GM12878 (cell line): Measurements from ENCODE around the gene ANKRD1. TPM values are rescaled to one million over a fixed set of nuclear protein-coding genes. Genes with fewer than 3 reads are reported as not detected.

Experiments used
- ATAC-seq: fragments of 200-7000 bp; cut with Tn5 transposase; 3 replicates; pipeline ENCODE4 v1.9.1; 2020; ENCODE audit warnings: mild to moderate bottlenecking, moderate library complexity
- BruUV-seq: library from RNA; stranded (reverse); fragments of 400-500 nt; replicated peaks from 2 replicates; lab custom pipeline; 2021; lab: Mats Ljungman, UMichigan
- CTCF ChIA-PET: fragments of 300-600 bp; sonication (Branson Sonifier 250); formaldehyde crosslinking; extraction: SDS; loops from one replicate; lab custom pipeline; 2021; ENCODE audit warnings: inconsistent platforms; lab: Yijun Ruan, JAX
- POLR2A ChIA-PET: fragments of 350-600 bp; formaldehyde crosslinking; extraction: SDS; loops from one replicate; lab custom pipeline; 2021; ENCODE audit warnings: inconsistent platforms; lab: Charles Lee
- RAD21 ChIA-PET: fragments of 300-600 bp; sonication (Branson Sonifier 250); formaldehyde crosslinking; loops from one replicate; lab custom pipeline; 2023; ENCODE audit warnings: antibody characterized with exemption; ENCODE audit not compliant: unreplicated experiment; lab: Charles Lee
- SMC1A ChIA-PET: fragments of 300-600 bp; sonication (Branson Sonifier 250); formaldehyde crosslinking; loops from one replicate; lab custom pipeline; 2023; ENCODE audit not compliant: unreplicated experiment, uncharacterized antibody; lab: Charles Lee
- DNase-seq: peaks from one replicate; pipeline ENCODE4 v3.0.0-alpha.2; 2011; ENCODE audit warnings: low read depth, low spot score
- FAIRE-seq: peaks from 3 replicates; lab custom pipeline; 2011; peaks lifted over from hg19 to GRCh38; lab: Jason Lieb, UNC
- H2AFZ ChIP-seq: 2 replicates; pipeline ENCODE4 v1.6.0; 2011; ENCODE audit warnings: low read depth, low read length, control low read depth; ENCODE audit not compliant: control insufficient read depth
- H3K27ac ChIP-seq: 2 replicates; pipeline ENCODE4 v1.5.1; 2011; ENCODE audit warnings: control low read depth; ENCODE audit not compliant: control insufficient read depth, insufficient read depth
- H3K27me3 ChIP-seq, 2 experiments: replicated peaks in 1 of 2; 2 replicates each; pipeline versions ENCODE4 v1.6.0 to v1.6.1; 2011; ENCODE audit warnings: low read length in 1 of 2; ENCODE audit not compliant: control insufficient read depth in 2 of 2, insufficient read depth in 2 of 2
- H3K36me3 ChIP-seq, 2 experiments: 2 replicates each; pipeline ENCODE4 v1.5.1; 2011; ENCODE audit warnings: low read length in 1 of 2; ENCODE audit not compliant: control insufficient read depth in 2 of 2, insufficient read depth in 2 of 2
- H3K4me1 ChIP-seq: 2 replicates; pipeline ENCODE4 v1.6.1; 2011; ENCODE audit warnings: mild to moderate bottlenecking, low read length, moderate library complexity, mixed read lengths; ENCODE audit not compliant: control insufficient read depth, insufficient read depth
- H3K4me2 ChIP-seq: 2 replicates; pipeline ENCODE4 v1.6.0; 2011; ENCODE audit warnings: control low read depth; ENCODE audit not compliant: control insufficient read depth, insufficient read depth
- H3K4me3 ChIP-seq: fragments of 200-600 bp; sonication (generic); 2 replicates; pipeline ENCODE4 v1.5.1; 2016
- H3K79me2 ChIP-seq: 2 replicates; pipeline ENCODE4 v1.6.0; 2011; ENCODE audit warnings: low read length; ENCODE audit not compliant: control insufficient read depth, insufficient read depth
- H3K9ac ChIP-seq: 2 replicates; pipeline ENCODE4 v1.8.0; 2011; ENCODE audit warnings: low read length, control low read depth, mixed read lengths; ENCODE audit not compliant: control insufficient read depth, insufficient read depth
- H3K9me3 ChIP-seq: replicated peaks from 3 replicates; pipeline ENCODE4 v1.5.1; 2011; ENCODE audit warnings: mild to moderate bottlenecking, low read length; ENCODE audit not compliant: control insufficient read depth, insufficient read depth
- H4K20me1 ChIP-seq: 2 replicates; pipeline ENCODE4 v1.6.0; 2011; ENCODE audit not compliant: control insufficient read depth, insufficient read depth
- NFYB ChIP-seq: IDR thresholded peaks from 2 replicates; pipeline ENCODE4 v1.6.1; 2011; ENCODE audit warnings: low read depth, mild to moderate bottlenecking, low read length, improper control_type of control experiment, moderate library complexity; ENCODE audit not compliant: insufficient read depth
- NR2C2 ChIP-seq: IDR thresholded peaks from 2 replicates; pipeline ENCODE4 v1.6.1; 2011; ENCODE audit warnings: borderline replicate concordance, low read depth; ENCODE audit not compliant: control insufficient read depth, insufficient read length
- POLR2AphosphoS2 ChIP-seq: IDR thresholded peaks from 2 replicates; pipeline ENCODE4 v1.6.1; 2011; ENCODE audit warnings: low read depth, mild to moderate bottlenecking, low read length, improper control_type of control experiment, moderate library complexity
- ZNF274 ChIP-seq: IDR thresholded peaks from one replicate; pipeline ENCODE4 v1.8.0; 2011; ENCODE audit not compliant: insufficient read length, insufficient read depth
- WGBS: methylation state at CpG from one replicate; pipeline ENCODE4 v1.1.6; 2016; ENCODE audit warnings: low lambda C conversion rate; ENCODE audit not compliant: insufficient replicate concordance, insufficient coverage; ENCODE audit errors: missing lambda C conversion rate; 5-methylcytosine and 5-hydroxymethylcytosine counted together
- in situ Hi-C: fragments of 300-500 bp; cut with MboI; formaldehyde crosslinking; loops from 9 replicates; pipeline ENCODE4 v1.14.3; 2018; ENCODE audit warnings: mixed read lengths
- intact Hi-C: fragments of 100-400 bp; cut with micrococcal nuclease; formaldehyde crosslinking; loops from one replicate; pipeline ENCODE4 v1.14.2; 2022; ENCODE audit not compliant: unreplicated experiment
- polyA plus RNA-seq, 11 experiments: library from polyadenylated mRNA; depleted of rRNA in 4 of 11; unstranded in 6 of 11; stranded (reverse) in 5 of 11; fragments of >200 nt; fragmentation: Nextera tagmentation in 4 of 11; fragmentation: Illumina TruSeq in 1 of 11; extraction: Ambion mirVana in 4 of 11; extraction: Trizol in 1 of 11; gene quantifications; 1 replicate in 1 of 11; 2 replicates in 10 of 11; pipeline versions ENCODE4 v1.2.1 to v1.2.3, GENCODE V29; 2011 to 2016; ENCODE audit warnings: inconsistent platforms in 2 of 11, missing spikeins in 2 of 11, low read depth in 1 of 11
- total RNA-seq, 4 experiments: library from RNA; depleted of rRNA in 3 of 4; stranded (reverse); fragments of >200 nt in 3 of 4; fragmentation: Illumina TruSeq in 1 of 4; extraction: Trizol in 1 of 4; gene quantifications; 2 replicates each; pipeline versions ENCODE4 v1.2.1 to v1.2.3, GENCODE V29; 2013 to 2021
- TF ChIP-seq, protein P1 (sequence below): IDR thresholded peaks from 2 replicates; pipeline ENCODE4 v1.6.1; 2012; ENCODE audit warnings: improper control_type of control experiment, low read depth, low read length; ENCODE audit not compliant: insufficient replicate concordance
- TF ChIP-seq, protein P2 (sequence below): fragments of 450-650 bp; IDR thresholded peaks from 2 replicates; pipeline ENCODE4 v1.6.1; 2014; ENCODE audit warnings: mild to moderate bottlenecking

The ANKRD1 gene
- total and polyA plus RNA-seq, 10 of the 15 experiments (the other 5 are each of a cell fraction or from before 2014, with no cell fraction given): not detected

DNA sequence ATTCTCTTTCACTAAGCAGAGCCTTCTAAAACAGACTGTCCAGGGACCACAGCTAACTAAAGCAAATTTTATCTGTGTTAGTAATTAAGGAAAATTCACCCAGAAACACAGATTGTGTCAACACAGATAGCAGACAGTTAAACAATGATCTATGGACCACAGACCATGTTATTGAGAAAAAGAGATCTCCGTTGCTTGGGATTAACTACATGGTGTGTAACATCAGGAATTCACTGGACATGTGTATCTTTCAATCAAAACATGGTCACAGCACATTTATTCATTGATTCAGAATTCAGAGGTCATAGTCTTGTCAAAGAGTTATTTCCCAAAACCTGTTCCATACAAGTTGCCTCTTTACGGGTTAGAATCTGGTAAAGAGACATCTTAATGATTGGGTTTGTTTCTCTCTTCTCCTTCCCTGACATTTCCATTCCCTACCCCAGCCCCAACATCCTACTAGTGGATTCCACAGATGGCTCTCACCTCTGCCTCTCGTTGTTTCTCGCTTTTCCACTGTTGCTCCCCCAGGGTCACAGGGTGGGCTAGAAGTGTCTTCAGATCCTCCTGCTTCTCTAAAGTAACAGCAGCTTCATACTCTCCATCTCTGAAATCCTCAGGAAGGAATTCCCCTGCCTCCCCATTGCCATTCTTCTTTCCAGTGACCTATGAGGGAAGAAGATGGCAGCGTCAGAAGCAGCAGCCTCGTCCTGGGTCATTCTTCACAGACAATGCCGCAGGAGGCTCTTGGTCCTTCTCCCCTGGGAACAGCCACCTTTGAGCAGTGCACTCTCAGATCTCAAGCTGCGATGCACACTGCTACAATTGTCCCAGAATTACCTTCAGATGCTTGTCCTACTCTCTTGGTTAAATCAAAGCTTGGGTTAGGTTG, 958 bp downstream of the ANKRD1 start:
- in situ Hi-C loops (no loop called here), intact Hi-C loops (no loop called here)
- Histone ChIP-seq H3K27ac (no peak overlapping the region), H3K4me1 (no peaks in the 10 kb centered on the region), H3K9me3 (no peaks in the 10 kb centered on the region; the same call in 2 of the 3 replicates), H3K4me3 (no peak overlapping the region), H3K79me2 (no peaks in the 10 kb centered on the region), H3K4me2 (no peak overlapping the region), H4K20me1 (no peaks in the 10 kb centered on the region), H3K9ac (no peak overlapping the region), H3K27me3 (no peaks in the 10 kb centered on the region), H2AFZ (no peak overlapping the region), H3K36me3 (no peaks in the 10 kb centered on the region)
- 66% methylated on average over 8 of the region's 8 CpGs for WGBS
- BruUV-seq: no TSS peak
- no peak for FAIRE-seq
- ChIA-PET POLR2A (interaction anchor here (0.6 to 1.7 kb wide), 2 partner anchors 84 to 431 kb away, joined by 4 to 5 read pairs; no protein-coding TSS in a partner anchor), SMC1A (interaction anchor here (0.6 to 10.0 kb wide), 9 partner anchors 8 to 331 kb away, joined by 3 to 100 read pairs (median 4); no protein-coding TSS in a partner anchor), RAD21 (interaction anchor here (1.0 to 5.4 kb wide), 2 partner anchors 86 to 330 kb away, joined by 4 to 36 read pairs; no protein-coding TSS in a partner anchor), CTCF (interaction anchor here (0.6 to 4.1 kb wide), 6 partner anchors 8 to 1338 kb away, joined by 3 to 22 read pairs (median 4); no protein-coding TSS in a partner anchor)
- DNase-seq: no peak
- no peak for TF ChIP-seq POLR2AphosphoS2
- no peak for ATAC-seq

DNA sequence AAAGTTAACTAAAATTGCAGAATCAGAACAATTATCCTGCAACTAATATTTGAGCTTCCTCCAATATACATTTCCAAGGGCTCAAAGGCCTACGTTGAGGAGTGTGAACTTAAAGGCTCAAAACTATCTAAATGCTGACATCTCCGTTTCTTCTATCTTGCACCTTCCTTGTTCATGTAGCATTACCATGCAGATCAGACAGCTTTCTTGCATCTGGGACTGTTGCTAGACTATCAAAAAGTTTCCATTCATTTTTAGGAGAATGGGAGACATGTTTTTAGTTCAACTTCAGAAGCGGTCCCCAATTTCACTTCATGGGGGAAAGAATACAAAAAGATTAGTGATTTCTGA, 2.9 kb downstream of the ANKRD1 start:
- WGBS: 89% methylated on average over 3 of the region's 3 CpGs
- ChIA-PET CTCF (interaction anchor here (0.8 to 2.3 kb wide), 12 partner anchors 9 to 718 kb away, joined by 3 to 13 read pairs (median 3); no protein-coding TSS in a partner anchor), POLR2A (no interaction called here), SMC1A (interaction anchor here (0.8 to 10.0 kb wide), 13 partner anchors 9 to 378 kb away, joined by 3 to 100 read pairs (median 4); no protein-coding TSS in a partner anchor), RAD21 (interaction anchor here (5.4 kb wide), 1 partner anchor 332 kb away, joined by 36 read pairs; no protein-coding TSS in a partner anchor)
- no peak overlapping the region for H3K27ac ChIP-seq
- in situ Hi-C loops (no loop called here), intact Hi-C loops (no loop called here)
- H3K9ac ChIP-seq: no peak overlapping the region
- BruUV-seq: no TSS peak
- no peaks in the 10 kb centered on the region for H3K27me3 ChIP-seq
- no peaks in the 10 kb centered on the region; the same call in 2 of the 3 replicates for H3K9me3 ChIP-seq
- ATAC-seq (no peak), DNase-seq (no peak), FAIRE-seq (no peak)
- no peaks in the 10 kb centered on the region for H3K4me1 ChIP-seq
- no peaks in the 10 kb centered on the region for H3K36me3 ChIP-seq
- TF ChIP-seq, protein P1, sequence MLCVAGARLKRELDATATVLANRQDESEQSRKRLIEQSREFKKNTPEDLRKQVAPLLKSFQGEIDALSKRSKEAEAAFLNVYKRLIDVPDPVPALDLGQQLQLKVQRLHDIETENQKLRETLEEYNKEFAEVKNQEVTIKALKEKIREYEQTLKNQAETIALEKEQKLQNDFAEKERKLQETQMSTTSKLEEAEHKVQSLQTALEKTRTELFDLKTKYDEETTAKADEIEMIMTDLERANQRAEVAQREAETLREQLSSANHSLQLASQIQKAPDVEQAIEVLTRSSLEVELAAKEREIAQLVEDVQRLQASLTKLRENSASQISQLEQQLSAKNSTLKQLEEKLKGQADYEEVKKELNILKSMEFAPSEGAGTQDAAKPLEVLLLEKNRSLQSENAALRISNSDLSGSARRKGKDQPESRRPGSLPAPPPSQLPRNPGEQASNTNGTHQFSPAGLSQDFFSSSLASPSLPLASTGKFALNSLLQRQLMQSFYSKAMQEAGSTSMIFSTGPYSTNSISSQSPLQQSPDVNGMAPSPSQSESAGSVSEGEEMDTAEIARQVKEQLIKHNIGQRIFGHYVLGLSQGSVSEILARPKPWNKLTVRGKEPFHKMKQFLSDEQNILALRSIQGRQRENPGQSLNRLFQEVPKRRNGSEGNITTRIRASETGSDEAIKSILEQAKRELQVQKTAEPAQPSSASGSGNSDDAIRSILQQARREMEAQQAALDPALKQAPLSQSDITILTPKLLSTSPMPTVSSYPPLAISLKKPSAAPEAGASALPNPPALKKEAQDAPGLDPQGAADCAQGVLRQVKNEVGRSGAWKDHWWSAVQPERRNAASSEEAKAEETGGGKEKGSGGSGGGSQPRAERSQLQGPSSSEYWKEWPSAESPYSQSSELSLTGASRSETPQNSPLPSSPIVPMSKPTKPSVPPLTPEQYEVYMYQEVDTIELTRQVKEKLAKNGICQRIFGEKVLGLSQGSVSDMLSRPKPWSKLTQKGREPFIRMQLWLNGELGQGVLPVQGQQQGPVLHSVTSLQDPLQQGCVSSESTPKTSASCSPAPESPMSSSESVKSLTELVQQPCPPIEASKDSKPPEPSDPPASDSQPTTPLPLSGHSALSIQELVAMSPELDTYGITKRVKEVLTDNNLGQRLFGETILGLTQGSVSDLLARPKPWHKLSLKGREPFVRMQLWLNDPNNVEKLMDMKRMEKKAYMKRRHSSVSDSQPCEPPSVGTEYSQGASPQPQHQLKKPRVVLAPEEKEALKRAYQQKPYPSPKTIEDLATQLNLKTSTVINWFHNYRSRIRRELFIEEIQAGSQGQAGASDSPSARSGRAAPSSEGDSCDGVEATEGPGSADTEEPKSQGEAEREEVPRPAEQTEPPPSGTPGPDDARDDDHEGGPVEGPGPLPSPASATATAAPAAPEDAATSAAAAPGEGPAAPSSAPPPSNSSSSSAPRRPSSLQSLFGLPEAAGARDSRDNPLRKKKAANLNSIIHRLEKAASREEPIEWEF: no peak
- TF ChIP-seq NFYB (no peak), NR2C2 (no peak), ZNF274 (no peak)
- TF ChIP-seq, protein P2, sequence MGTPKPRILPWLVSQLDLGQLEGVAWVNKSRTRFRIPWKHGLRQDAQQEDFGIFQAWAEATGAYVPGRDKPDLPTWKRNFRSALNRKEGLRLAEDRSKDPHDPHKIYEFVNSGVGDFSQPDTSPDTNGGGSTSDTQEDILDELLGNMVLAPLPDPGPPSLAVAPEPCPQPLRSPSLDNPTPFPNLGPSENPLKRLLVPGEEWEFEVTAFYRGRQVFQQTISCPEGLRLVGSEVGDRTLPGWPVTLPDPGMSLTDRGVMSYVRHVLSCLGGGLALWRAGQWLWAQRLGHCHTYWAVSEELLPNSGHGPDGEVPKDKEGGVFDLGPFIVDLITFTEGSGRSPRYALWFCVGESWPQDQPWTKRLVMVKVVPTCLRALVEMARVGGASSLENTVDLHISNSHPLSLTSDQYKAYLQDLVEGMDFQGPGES: no peak
- no peak overlapping the region for H2AFZ ChIP-seq
- no peaks in the 10 kb centered on the region for H4K20me1 ChIP-seq
- H3K79me2 ChIP-seq: no peaks in the 10 kb centered on the region
- no peak overlapping the region for H3K4me2 ChIP-seq
- H3K4me3 ChIP-seq: no peak overlapping the region
